Large intestine (tissue), 3 donors: ENCODE results near the gene MAN2A1. TPM values are rescaled to one million over a fixed set of nuclear protein-coding genes. Genes with fewer than 3 reads are reported as not detected.

Source experiments
- DNase-seq, 2 donors: peaks; one replicate each; pipeline versions ENCODE4 v3.0.0 to v3.0.0-alpha.2; 2013
- H3K27ac ChIP-seq: one replicate; pipeline ENCODE4 v1.5.1; 2013; ENCODE audit warnings: low read length
- H3K27me3 ChIP-seq: 2 replicates; pipeline ENCODE4 v1.6.1; 2013; ENCODE audit warnings: low read length; ENCODE audit not compliant: control insufficient read depth, insufficient read depth
- H3K36me3 ChIP-seq: 2 replicates; pipeline ENCODE4 v1.6.1; 2013; ENCODE audit warnings: low read length; ENCODE audit not compliant: control insufficient read depth, insufficient read depth
- H3K4me1 ChIP-seq: one replicate; pipeline ENCODE4 v1.6.1; 2013; ENCODE audit warnings: low read length; ENCODE audit not compliant: control insufficient read depth, insufficient read depth
- H3K4me3 ChIP-seq: one replicate; pipeline ENCODE4 v1.5.1; 2013; ENCODE audit warnings: low read length
- H3K9me3 ChIP-seq: one replicate; pipeline ENCODE4 v1.6.1; 2013; ENCODE audit warnings: mild to moderate bottlenecking, low read depth, low read length, moderate library complexity; ENCODE audit not compliant: control insufficient read depth
- WGBS: methylation state at CpG from one replicate; pipeline ENCODE4 v1.1.5; 2013; ENCODE audit warnings: low lambda C conversion rate; ENCODE audit not compliant: insufficient coverage; 5-methylcytosine and 5-hydroxymethylcytosine counted together
- polyA plus RNA-seq: library from polyadenylated mRNA; unstranded; fragments of 120-200 nt; gene quantifications from one replicate; pipeline ENCODE4 v1.2.1, GENCODE V29; 2013

Gene MAN2A1
- polyA plus RNA-seq, 1 donor: 100.0 TPM

- Histone ChIP-seq H3K9me3 (no peaks in the 10 kb centered on the region), H3K27me3 (no peaks in the 10 kb centered on the region), H3K4me3 (no peak overlapping the region), H3K27ac (no peak overlapping the region), H3K36me3 (no peaks in the 10 kb centered on the region), H3K4me1 (no peaks in the 10 kb centered on the region)
- DNase-seq: no peak
- WGBS: 80% methylated on average over 1 of the region's 2 CpGs
Measured at GRCh38 chr5:109914906-109915305, 225.2 kb downstream of the MAN2A1 start.

DNA sequence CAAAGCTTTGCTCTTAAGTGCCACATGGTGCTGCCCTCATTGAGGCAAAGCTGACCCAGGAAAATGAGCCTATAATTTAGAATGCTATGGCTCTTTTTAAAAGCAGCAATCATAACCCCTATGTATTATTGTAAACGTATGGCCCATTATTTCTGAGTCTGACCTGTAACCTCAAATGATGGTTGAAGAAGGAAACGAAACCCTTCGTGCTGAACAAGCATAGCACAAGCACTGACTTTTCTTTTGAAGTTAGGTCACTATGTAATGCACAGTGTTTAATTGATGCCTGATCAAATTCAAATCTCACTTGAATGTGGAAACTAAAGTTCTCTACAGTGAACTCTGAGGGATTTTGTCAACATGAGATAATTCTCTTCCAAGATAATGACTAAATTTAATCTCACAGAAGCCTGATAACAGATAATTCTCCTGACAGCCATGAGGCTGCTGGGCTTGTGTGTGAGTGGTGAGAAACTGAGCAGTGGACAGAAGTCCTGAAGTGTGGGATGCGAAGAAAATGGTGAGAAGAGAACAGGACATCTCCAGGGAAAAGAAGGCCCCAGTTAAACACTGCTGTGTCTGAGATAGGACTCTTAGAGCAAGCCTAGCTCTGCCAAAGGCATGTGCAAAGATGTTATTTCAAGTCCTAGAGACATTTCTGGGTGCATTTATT is 226.9 kb downstream of the MAN2A1 start:
- no peak for DNase-seq
- no peaks in the 10 kb centered on the region for H3K27me3 ChIP-seq
- 60% methylated on average over 1 of the region's 4 CpGs for WGBS
- no peaks in the 10 kb centered on the region for H3K9me3 ChIP-seq
- no peaks in the 10 kb centered on the region for H3K36me3 ChIP-seq
- no peak overlapping the region for H3K4me3 ChIP-seq
- H3K4me1 ChIP-seq: no peaks in the 10 kb centered on the region
- H3K27ac ChIP-seq: no peak overlapping the region
